Measurements from ENCODE around the gene PIGC.

DNA sequence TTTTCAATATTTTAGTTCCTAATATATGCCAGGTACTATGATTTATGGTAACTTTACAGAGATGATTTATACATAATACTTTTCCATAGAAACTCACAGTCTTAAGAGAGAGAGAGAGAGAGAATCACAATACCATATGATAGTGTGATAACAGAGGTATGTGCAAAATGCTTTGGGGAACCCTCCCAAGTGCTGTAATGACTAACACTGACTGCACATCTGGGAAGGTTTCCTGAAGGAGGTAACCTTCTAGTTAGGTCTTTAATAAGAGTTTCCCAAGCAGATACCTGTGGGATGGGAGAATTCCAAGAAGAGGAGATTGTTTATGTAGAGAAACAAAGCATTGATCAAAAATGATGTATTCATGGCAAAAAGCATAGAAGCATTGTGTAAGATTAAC is 34.6 kb upstream of the PIGC start:
- TF ChIP-seq, protein P1, sequence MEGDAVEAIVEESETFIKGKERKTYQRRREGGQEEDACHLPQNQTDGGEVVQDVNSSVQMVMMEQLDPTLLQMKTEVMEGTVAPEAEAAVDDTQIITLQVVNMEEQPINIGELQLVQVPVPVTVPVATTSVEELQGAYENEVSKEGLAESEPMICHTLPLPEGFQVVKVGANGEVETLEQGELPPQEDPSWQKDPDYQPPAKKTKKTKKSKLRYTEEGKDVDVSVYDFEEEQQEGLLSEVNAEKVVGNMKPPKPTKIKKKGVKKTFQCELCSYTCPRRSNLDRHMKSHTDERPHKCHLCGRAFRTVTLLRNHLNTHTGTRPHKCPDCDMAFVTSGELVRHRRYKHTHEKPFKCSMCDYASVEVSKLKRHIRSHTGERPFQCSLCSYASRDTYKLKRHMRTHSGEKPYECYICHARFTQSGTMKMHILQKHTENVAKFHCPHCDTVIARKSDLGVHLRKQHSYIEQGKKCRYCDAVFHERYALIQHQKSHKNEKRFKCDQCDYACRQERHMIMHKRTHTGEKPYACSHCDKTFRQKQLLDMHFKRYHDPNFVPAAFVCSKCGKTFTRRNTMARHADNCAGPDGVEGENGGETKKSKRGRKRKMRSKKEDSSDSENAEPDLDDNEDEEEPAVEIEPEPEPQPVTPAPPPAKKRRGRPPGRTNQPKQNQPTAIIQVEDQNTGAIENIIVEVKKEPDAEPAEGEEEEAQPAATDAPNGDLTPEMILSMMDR (IDR thresholded peaks at IDR 0.05), result no peak
- no peak for TF ChIP-seq ZFX (IDR thresholded peaks at IDR 0.05; ENCODE audit: borderline replicate concordance)
